PFSK-1 (cell line): ENCODE measurements around the gene C19orf47.

ENCODE experiments used
- POLR2AphosphoS5 ChIP-seq: IDR thresholded peaks from 2 replicates; pipeline ENCODE4 v1.6.1; 2012; ENCODE audit warnings: low read depth, mild to moderate bottlenecking, control low read depth, low read length, moderate library complexity
- SIN3A ChIP-seq: IDR thresholded peaks from 2 replicates; pipeline ENCODE4 v1.6.1; 2012; ENCODE audit warnings: mild to moderate bottlenecking, low read length, moderate library complexity, borderline replicate concordance; ENCODE audit not compliant: insufficient read depth
- TAF1 ChIP-seq: IDR thresholded peaks from 2 replicates; pipeline ENCODE4 v1.6.1; 2012; ENCODE audit warnings: low read length, control low read depth, borderline replicate concordance; ENCODE audit not compliant: insufficient read depth

DNA sequence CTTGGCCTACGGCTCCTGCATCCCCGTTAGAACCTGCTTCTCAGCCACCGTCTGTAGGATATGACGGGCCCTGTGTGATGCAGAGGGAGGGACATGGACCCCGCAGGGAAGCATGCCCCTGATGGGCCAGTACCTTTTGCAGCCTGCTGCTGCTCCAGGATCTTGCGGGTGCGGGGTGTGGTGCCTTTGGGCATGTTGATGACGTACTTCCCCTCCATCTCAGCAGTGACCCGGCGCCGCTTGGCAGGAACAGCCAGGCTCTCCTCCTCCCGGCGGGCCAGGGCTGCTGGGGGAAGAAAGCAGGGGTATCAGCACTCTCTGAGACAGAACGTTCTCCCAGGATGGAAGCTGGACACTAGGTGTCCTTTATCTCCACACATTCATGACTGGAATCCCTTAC, 22.0 kb downstream of the C19orf47 start:
- no peak for TF ChIP-seq SIN3A
- no peak for TF ChIP-seq TAF1
- no peak for TF ChIP-seq POLR2AphosphoS5
